Measurements from ENCODE around the gene ACTL8.

The ACTL8 gene

DNA sequence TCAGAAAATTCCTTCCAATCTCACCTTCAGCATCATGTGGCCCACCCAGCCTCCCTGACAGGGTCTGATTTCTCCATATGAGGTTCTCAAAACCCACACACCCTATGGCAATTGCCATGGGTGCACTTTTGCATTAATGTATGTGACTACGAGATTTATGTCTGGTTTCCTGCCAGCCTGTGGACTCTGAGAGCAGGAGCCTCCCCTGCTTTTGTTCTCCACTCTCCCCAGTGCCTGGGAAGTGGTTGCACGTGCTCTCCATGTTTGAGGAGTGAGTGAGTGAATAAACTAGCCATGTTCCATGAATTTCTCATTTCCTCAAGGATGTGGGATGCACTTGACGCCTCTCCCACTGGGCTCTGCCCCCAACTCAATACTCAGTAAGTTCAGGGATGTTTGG, 91.2 kb downstream of the ACTL8 start:
- H3K27ac ChIP-seq (ENCODE audit: low read depth, low read length, severe bottlenecking): no peak overlapping the region
- no peaks in the 10 kb centered on the region for H3K36me3 ChIP-seq (ENCODE audit: control insufficient read depth, insufficient read depth, low read length)
- WGBS, 2 experiments (ENCODE audit: insufficient coverage in 2 of 2): 83 to 86% methylated on average over 1 of the region's 3 CpGs
- no peaks in the 10 kb centered on the region for H3K4me1 ChIP-seq (ENCODE audit: control insufficient read depth, insufficient read depth, low read length, poor library complexity, severe bottlenecking)
- H3K9me3 ChIP-seq (ENCODE audit: control insufficient read depth, low read length): no peaks in the 10 kb centered on the region
- no peak overlapping the region for H3K4me3 ChIP-seq (ENCODE audit: extremely low read depth, insufficient read depth, low read length, poor library complexity, severe bottlenecking)

DNA sequence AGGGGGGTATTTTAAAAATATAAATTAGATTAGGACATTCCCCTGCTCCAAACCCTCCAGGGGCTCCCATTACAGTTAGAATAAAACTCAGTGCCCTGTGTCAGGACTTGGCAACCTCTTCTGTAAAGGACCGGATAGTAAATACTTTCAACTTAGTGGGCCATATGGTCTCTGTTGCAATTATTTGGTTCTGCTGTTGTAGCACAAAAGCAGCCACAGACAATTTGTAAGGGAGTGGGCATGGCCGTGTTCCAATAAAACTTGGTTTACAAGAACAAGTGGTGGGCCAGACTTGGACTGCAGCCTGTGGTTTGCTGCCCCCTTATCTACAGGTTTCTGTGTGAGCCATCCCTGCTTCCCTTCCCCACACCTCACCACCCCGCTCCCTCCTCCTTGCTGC, 92.0 kb downstream of the ACTL8 start:
- Histone ChIP-seq H3K4me1 (ENCODE audit: control insufficient read depth, insufficient read depth, low read length, poor library complexity, severe bottlenecking) (no peaks in the 10 kb centered on the region), H3K27ac (ENCODE audit: low read depth, low read length, severe bottlenecking) (no peak overlapping the region), H3K36me3 (ENCODE audit: control insufficient read depth, insufficient read depth, low read length) (no peaks in the 10 kb centered on the region), H3K9me3 (ENCODE audit: control insufficient read depth, low read length) (no peaks in the 10 kb centered on the region), H3K4me3 (ENCODE audit: extremely low read depth, insufficient read depth, low read length, poor library complexity, severe bottlenecking) (no peak overlapping the region)
- 60 to 87% methylated on average over 2 to 3 of the region's 3 CpGs for WGBS, 2 experiments (ENCODE audit: insufficient coverage in 2 of 2)

DNA sequence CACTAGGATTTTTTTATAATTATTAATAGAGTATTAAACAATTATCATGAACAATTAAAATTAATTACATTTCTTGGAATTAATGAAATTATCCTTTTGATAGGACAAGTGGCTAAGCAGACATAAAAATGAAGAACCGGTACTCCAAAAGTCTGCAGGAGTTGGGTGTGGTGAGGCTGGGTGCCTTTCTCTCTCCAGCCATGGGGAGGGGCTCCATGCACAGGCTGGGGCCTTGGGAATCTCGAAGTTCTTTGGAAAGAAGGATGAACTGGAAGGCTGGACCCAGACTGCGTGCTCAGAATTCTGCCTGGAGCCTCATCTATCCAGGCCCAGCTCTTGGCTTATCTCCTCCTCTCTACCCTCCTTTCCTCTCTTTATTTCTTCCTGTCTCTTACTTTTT, 94.1 kb downstream of the ACTL8 start:
- Histone ChIP-seq H3K9me3 (ENCODE audit: control insufficient read depth, low read length) (no peaks in the 10 kb centered on the region), H3K4me3 (ENCODE audit: extremely low read depth, insufficient read depth, low read length, poor library complexity, severe bottlenecking) (no peak overlapping the region), H3K36me3 (ENCODE audit: control insufficient read depth, insufficient read depth, low read length) (no peaks in the 10 kb centered on the region), H3K27ac (ENCODE audit: low read depth, low read length, severe bottlenecking) (no peak overlapping the region), H3K4me1 (ENCODE audit: control insufficient read depth, insufficient read depth, low read length, poor library complexity, severe bottlenecking) (no peaks in the 10 kb centered on the region)
- 92 to 96% methylated on average over 2 to 3 of the region's 3 CpGs for WGBS, 2 experiments (ENCODE audit: insufficient coverage in 2 of 2)

DNA sequence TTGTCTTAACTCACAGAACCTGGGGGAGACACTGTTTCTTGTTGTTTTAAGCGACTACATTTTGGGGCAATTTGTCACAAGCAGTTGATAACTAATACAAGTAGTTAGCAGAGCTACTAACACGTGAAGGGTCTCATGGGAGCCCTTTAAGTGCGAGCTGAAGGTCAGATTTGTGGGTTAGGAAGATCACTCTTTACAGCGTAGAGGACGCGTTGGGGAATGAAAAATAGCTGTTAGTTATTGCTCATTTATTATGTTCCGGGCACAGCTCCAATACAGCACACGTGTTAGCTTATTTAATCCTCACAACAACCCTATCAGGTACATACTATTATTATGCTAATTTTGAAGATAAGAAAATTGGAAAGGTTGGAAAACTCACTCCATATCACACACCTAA, 95.9 kb downstream of the ACTL8 start:
- no peaks in the 10 kb centered on the region for H3K4me1 ChIP-seq (ENCODE audit: control insufficient read depth, insufficient read depth, low read length, poor library complexity, severe bottlenecking)
- H3K9me3 ChIP-seq (ENCODE audit: control insufficient read depth, low read length): no peaks in the 10 kb centered on the region
- H3K4me3 ChIP-seq (ENCODE audit: extremely low read depth, insufficient read depth, low read length, poor library complexity, severe bottlenecking): no peak overlapping the region
- H3K27ac ChIP-seq (ENCODE audit: low read depth, low read length, severe bottlenecking): no peak overlapping the region
- 93% methylated on average over 2 to 3 of the region's 8 CpGs for WGBS, 2 experiments (ENCODE audit: insufficient coverage in 2 of 2)
- no peaks in the 10 kb centered on the region for H3K36me3 ChIP-seq (ENCODE audit: control insufficient read depth, insufficient read depth, low read length)

DNA sequence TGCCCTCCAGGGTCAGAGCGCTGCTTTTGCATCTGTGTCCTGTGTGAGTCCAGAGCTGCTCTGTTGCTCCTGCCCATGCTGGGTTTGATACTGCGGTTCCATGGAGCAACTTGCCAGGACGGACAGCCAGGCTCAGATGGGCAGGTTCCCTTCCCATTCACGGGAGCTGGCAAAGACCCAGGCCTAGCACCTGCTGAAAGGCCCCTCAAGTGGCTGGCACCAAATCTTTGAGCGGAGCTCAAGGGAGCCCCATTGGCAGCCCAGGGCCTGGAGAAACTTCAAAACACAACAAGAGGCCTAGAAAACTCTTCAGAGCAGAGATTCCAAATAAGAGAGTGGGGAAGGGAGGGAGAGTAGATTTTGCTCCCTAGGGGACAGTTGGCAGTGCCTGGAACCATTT, 97.2 kb downstream of the ACTL8 start:
- Histone ChIP-seq H3K4me1 (ENCODE audit: control insufficient read depth, insufficient read depth, low read length, poor library complexity, severe bottlenecking) (no peaks in the 10 kb centered on the region), H3K36me3 (ENCODE audit: control insufficient read depth, insufficient read depth, low read length) (no peaks in the 10 kb centered on the region), H3K4me3 (ENCODE audit: extremely low read depth, insufficient read depth, low read length, poor library complexity, severe bottlenecking) (no peak overlapping the region), H3K9me3 (ENCODE audit: control insufficient read depth, low read length) (no peaks in the 10 kb centered on the region), H3K27ac (ENCODE audit: low read depth, low read length, severe bottlenecking) (no peak overlapping the region)
- WGBS, 2 experiments (ENCODE audit: insufficient coverage in 2 of 2): 94 to 98% methylated on average over 4 of the region's 5 CpGs

DNA sequence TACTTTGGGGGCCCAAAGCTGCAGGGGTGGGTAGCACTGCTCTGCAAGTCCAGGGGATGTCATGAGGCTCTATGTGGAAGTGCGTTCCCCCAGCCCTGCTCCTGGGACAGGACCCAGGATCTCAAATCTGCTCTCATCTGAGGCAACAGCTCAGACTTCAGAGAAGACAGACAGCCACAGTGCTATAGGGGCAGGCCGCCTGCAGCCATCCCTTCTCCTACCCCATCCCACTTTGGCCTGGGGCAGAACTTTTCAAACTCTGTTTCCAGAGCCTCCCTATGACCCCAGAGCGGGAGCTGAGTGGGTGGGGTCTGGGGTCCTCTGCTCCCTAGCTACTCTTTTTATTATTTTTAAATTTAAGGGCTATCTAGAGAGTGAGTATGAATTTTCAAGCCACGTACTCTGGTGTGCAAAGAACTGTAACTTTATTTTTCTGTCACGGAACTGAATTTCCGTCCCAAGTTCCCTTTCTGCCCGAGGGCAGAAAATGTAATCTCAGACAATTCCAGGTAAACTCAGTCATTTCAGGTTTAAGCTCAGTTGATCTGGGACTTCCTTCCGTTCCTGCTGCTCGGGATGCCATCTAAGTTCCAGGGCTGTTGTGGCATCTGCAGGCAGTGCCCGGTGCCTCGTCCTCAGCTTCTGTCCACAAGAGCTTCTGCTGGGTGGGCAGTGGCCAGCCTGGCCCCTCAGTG, 98.3 kb downstream of the ACTL8 start:
- Histone ChIP-seq H3K36me3 (ENCODE audit: control insufficient read depth, insufficient read depth, low read length) (no peaks in the 10 kb centered on the region), H3K9me3 (ENCODE audit: control insufficient read depth, low read length) (no peaks in the 10 kb centered on the region), H3K4me1 (ENCODE audit: control insufficient read depth, insufficient read depth, low read length, poor library complexity, severe bottlenecking) (no peaks in the 10 kb centered on the region), H3K4me3 (ENCODE audit: extremely low read depth, insufficient read depth, low read length, poor library complexity, severe bottlenecking) (no peak overlapping the region), H3K27ac (ENCODE audit: low read depth, low read length, severe bottlenecking) (no peak overlapping the region)
- WGBS, 2 experiments (ENCODE audit: insufficient coverage in 2 of 2): 85% methylated on average over 9 of the region's 11 CpGs

DNA sequence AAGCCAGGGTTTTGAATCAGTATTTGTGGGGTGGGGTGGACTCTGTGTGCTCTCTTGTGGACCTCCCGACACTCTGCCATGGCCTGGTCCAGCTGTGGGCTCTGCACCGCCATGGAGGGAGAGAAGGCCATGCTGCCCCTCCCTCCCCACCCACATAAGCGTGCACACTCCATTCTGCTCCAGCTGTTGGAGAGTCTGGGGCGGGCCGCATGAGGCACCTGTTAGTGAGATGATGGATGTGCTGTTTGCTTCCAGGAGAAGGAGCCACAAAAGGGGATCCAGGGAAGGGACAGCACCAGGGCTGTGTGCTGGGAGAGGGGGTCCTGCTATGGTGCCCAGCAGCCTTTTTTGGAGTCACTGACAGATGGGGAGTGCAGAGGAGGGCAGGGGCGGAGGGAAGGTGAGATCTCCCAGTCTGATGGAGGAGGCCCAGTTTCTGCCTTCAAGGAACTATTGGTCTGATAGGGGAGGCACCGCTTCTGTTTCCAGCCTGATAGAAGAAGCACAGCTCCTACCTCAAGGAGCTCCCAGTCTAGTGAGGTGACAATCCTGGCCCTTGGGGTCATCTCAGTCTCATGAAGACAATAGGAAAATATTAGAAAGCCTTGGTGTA, 101.5 kb downstream of the ACTL8 start:
- no peak overlapping the region for H3K4me3 ChIP-seq (ENCODE audit: extremely low read depth, insufficient read depth, low read length, poor library complexity, severe bottlenecking)
- WGBS, 2 experiments (ENCODE audit: insufficient coverage in 2 of 2): 76 to 100% methylated on average over 2 to 3 of the region's 7 CpGs
- no peaks in the 10 kb centered on the region for H3K9me3 ChIP-seq (ENCODE audit: control insufficient read depth, low read length)
- H3K27ac ChIP-seq (ENCODE audit: low read depth, low read length, severe bottlenecking): no peak overlapping the region
- H3K36me3 ChIP-seq (ENCODE audit: control insufficient read depth, insufficient read depth, low read length): no peaks in the 10 kb centered on the region
- H3K4me1 ChIP-seq (ENCODE audit: control insufficient read depth, insufficient read depth, low read length, poor library complexity, severe bottlenecking): no peaks in the 10 kb centered on the region

DNA sequence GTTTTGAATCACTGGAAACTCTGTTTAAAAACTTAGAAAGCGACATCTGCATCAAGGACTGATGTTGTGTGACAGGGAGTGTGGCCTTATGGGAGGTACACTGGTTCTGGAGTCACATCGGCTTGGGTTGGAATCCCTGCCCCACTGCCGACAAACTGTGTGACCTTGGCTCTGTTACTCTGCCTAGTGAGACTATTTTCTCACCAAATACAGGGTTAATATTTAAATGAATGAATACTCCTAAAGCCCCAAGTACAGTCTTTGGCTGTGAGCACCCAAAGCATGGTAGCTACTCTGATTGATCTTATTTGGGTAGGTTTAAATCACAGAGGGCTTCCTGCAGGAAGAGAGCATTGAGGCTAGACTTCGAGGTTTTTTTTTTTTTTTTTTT, 102.0 kb downstream of the ACTL8 start:
- Histone ChIP-seq H3K27ac (ENCODE audit: low read depth, low read length, severe bottlenecking) (no peak overlapping the region), H3K4me3 (ENCODE audit: extremely low read depth, insufficient read depth, low read length, poor library complexity, severe bottlenecking) (no peak overlapping the region), H3K9me3 (ENCODE audit: control insufficient read depth, low read length) (no peaks in the 10 kb centered on the region), H3K36me3 (ENCODE audit: control insufficient read depth, insufficient read depth, low read length) (no peaks in the 10 kb centered on the region), H3K4me1 (ENCODE audit: control insufficient read depth, insufficient read depth, low read length, poor library complexity, severe bottlenecking) (no peaks in the 10 kb centered on the region)
- 83 to 86% methylated on average over 1 to 3 of the region's 4 CpGs for WGBS, 2 experiments (ENCODE audit: insufficient coverage in 2 of 2)

DNA sequence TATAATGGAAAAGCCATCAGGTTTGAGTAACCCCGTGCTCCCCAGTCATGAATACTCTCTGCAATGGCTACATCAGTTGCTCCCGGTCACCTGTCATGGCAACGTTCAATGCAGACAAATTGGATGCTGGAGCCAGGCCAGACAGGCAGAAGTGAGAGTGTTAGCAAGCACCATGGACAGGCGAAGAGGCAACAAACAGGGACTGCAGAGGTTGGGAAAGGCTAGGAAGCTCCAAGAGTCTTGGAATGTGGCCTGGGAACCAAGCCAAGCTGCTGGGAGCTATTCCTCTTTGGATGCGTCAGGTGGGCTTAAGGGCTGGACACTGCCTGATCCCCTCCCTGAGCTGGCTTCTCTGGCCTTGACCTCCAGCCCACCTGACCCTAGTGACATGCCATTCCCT, 102.9 kb downstream of the ACTL8 start:
- Histone ChIP-seq H3K36me3 (ENCODE audit: control insufficient read depth, insufficient read depth, low read length) (no peaks in the 10 kb centered on the region), H3K4me1 (ENCODE audit: control insufficient read depth, insufficient read depth, low read length, poor library complexity, severe bottlenecking) (no peaks in the 10 kb centered on the region), H3K27ac (ENCODE audit: low read depth, low read length, severe bottlenecking) (no peak overlapping the region), H3K4me3 (ENCODE audit: extremely low read depth, insufficient read depth, low read length, poor library complexity, severe bottlenecking) (no peak overlapping the region), H3K9me3 (ENCODE audit: control insufficient read depth, low read length) (no peaks in the 10 kb centered on the region)
- 88 to 93% methylated on average over 4 of the region's 5 CpGs for WGBS, 2 experiments (ENCODE audit: insufficient coverage in 2 of 2)

DNA sequence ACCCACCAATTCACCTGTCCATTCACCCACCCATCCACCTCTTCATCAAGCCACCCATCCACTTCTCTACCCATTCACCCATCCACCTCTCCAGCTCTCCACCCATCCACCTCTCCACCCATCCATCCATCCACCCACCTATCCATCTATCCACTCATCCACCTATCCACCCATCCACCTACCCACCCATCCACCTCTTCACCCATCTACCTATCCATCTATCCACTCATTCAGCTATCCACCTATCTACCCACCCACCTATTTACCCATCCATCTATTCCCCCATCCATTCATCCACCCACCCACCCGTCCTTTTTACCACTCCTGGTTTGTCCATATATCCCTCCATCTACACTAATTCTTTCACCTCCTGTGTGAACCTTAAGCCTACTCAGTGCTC, 105.7 kb downstream of the ACTL8 start:
- Histone ChIP-seq H3K36me3 (ENCODE audit: control insufficient read depth, insufficient read depth, low read length) (no peaks in the 10 kb centered on the region), H3K4me1 (ENCODE audit: control insufficient read depth, insufficient read depth, low read length, poor library complexity, severe bottlenecking) (peaks cover under 1% of the 10 kb centered on the region), H3K4me3 (ENCODE audit: extremely low read depth, insufficient read depth, low read length, poor library complexity, severe bottlenecking) (no peak overlapping the region), H3K27ac (ENCODE audit: low read depth, low read length, severe bottlenecking) (no peak overlapping the region), H3K9me3 (ENCODE audit: control insufficient read depth, low read length) (no peaks in the 10 kb centered on the region)
- 67 to 81% methylated on average over 1 of the region's 1 CpG for WGBS, 2 experiments (ENCODE audit: insufficient coverage in 2 of 2)

DNA sequence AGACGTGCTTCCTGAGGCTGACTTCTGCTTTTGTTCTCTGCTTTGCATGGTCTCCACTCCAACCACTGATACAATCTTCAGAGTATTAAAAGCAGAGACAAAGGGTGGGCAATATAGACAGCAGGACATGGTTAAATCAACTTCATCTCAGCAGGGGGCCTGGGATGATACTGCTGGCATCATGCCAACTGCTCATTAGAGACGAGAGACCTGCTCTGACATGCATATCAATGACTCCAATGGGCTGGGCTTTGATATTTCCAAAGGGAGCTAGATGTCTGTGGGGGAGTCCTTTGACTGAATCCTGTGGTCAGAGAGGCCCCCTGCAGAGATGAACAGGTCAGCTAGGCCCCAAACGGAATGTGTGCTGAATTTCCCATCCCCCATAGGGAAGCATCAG, 106.6 kb downstream of the ACTL8 start:
- no peak overlapping the region for H3K4me3 ChIP-seq (ENCODE audit: extremely low read depth, insufficient read depth, low read length, poor library complexity, severe bottlenecking)
- peaks cover 8% of the 10 kb centered on the region for H3K4me1 ChIP-seq (ENCODE audit: control insufficient read depth, insufficient read depth, low read length, poor library complexity, severe bottlenecking)
- H3K27ac ChIP-seq (ENCODE audit: low read depth, low read length, severe bottlenecking): no peak overlapping the region
- no peaks in the 10 kb centered on the region for H3K9me3 ChIP-seq (ENCODE audit: control insufficient read depth, low read length)
- H3K36me3 ChIP-seq (ENCODE audit: control insufficient read depth, insufficient read depth, low read length): no peaks in the 10 kb centered on the region
- WGBS, 2 experiments (ENCODE audit: insufficient coverage in 2 of 2): 30 to 40% methylated on average over 1 to 2 of the region's 3 CpGs
